Uterus (tissue), 2 donors: Measurements from ENCODE around the gene SOX5.
"Not testable (repeated sequence)": the region's sequence is repeated elsewhere in the genome, so short reads cannot be mapped to it uniquely, and the experiment has no call there.

Source experiments
- CTCF ChIP-seq, 4 experiments: fragments of 200-600 bp in 2 of 4; fragments of 450-650 bp in 2 of 4; sonication (generic) in 2 of 4; IDR thresholded peaks; one replicate each; pipeline ENCODE4 v1.5.1; 2016 to 2019; ENCODE audit warnings: antibody characterized with exemption in 4 of 4, mild to moderate bottlenecking in 2 of 4, moderate library complexity in 1 of 4
- POLR2A ChIP-seq, 2 donors: fragments of 450-650 bp; IDR thresholded peaks; one replicate each; pipeline ENCODE4 v1.6.1; 2016; ENCODE audit warnings: antibody characterized with exemption in 2 of 2, mild to moderate bottlenecking in 1 of 2, moderate library complexity in 1 of 2

- TF ChIP-seq CTCF, POLR2A (IDR thresholded peaks at IDR 0.05): not testable (repeated sequence)
Observed at GRCh38 chr12:23710361-23710760, 239.1 kb downstream of the SOX5 start.
